TTC549 (cell line): ENCODE measurements around the gene VSIG10L2.
"Not testable (repeated sequence)": the region's sequence is repeated elsewhere in the genome, so short reads cannot be mapped to it uniquely, and the experiment has no call there.

Experiments
- FAIRE-seq: peaks from 2 replicates; lab custom pipeline; 2012; peaks lifted over from hg19 to GRCh38; lab: Jason Lieb, UNC

Gene VSIG10L2

DNA sequence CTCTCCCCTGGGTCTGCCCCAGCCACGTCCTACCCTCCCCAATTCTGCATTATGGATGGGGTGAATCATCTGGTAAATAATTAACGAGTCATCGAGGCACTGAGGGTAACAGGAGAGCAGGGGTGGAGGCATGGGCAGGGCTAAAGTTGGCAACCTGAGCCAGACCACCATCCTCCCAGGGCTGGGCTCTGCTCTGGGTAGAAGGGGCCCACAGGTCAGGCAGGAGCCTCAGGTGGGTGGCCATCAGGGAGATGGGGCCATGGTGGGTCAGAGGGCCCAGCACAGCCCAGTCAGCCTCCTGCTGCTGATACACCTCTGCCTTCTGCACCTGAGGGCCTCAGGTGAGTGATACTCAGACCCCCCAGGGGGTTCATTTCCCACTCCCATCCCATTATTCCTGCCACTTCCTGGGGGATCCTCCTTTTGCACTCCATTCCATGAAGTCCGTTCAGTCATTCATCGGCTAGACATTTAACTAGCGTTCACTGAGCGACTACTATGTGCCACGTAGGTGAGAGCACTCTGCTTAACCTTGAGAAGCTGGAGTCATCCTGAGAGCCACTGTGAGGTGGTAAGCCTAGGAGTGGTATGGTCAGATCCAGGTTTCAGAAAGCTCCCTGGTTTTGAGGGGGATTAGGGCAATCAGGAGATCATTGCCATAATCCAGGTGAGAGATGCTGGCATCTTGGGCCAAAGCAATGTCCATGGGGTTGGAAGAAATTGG is at the start of gene VSIG10L2:
VSIG10L2 (plus strand) TSS at position 248 of the 724 bp plus-strand sequence; CDS start at position 260, 12 bp downstream.
- FAIRE-seq = no peak

DNA sequence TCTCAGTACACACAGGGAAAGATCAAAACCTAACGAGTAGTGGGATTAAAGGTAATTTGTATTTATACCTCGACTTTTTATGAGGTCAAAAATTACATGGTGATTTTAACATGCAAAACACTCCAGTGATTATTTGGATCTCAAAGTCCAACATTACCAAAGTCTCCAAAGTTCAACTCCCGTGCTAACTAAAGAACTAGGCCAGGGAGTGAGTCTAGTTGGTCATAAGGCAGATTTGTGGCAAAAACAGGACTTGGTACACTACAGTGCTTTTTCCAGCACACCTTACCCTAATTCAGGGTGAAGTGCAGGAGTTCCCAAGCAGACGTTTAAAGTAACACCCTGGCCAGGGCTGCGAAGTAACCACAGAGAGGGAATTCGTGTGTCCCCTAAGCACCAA is 44.0 kb upstream of the VSIG10L2 start:
- FAIRE-seq = no peak

DNA sequence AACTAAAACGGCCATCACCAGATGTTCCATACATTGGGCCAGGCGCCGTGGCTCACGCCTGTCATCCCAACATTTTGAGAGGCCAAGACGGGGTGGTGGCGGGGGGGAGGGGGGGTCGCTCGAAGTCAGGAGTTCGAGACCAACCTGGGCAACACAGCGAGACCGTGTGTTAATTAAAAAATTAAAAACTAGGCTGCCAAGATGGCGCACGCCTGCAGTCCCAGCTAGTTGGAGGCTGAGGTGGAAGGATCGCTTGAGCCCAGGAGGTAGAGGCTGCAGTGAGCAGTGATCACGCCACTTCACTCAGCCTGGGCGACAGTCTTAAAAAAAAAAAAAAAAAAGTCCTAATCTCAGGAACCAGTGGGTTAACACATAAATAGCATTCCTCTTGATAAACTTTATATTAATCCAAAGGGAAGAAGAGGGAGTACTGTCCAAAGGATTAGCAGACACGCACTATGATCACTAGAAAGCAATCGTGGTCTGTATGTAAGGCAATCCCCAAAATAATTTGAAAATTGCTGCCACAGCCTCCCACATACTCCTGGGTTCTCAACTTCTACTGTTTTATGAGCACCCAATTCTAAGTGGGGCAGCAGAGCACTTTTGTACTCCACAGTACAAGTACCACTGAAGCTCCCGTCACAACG is 43.4 kb upstream of the VSIG10L2 start:
- FAIRE-seq = no peak

DNA sequence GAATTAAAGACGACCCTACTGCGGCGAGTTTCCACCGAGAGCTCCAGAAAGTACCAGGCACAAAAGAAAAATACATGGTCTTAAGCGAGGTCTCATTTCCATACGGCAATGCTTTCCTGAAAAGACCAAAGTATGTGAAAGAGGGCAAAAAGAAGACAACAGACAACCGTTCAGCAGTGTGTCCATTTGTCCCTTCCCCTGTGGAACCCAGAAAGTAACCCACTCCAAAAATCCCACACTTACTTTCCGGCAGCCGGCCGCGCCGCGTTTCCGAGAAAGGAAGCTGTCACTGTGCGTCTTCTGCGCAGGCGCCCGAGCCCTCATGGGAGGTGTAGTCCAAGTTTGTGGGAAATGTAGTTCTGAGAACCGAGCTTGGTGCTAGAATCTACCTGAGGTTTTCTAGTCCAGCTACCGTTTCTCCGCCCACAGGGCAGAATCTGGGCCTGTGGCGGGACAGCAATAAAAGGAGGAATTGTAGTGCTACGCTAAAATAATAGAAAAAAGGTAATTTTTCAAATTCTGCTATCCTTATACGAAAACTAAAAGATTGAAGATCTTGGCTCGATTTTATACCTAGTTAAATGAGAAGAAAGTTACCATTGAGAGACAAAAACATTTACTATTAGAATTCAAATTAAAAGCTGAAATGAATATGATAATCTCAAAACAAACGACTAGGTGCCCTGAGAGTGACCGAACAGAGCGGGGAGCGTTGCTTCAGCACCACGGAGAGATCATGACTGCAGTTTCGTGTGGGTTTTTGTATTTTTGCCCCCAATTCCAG is 42.7 kb upstream of the VSIG10L2 start, which contains the start of gene PUS3:
PUS3 (minus strand) TSS at position 280 of the 784 bp plus-strand sequence. CDS start 6,922 bp downstream, outside the sequence.
- no peak for FAIRE-seq

DNA sequence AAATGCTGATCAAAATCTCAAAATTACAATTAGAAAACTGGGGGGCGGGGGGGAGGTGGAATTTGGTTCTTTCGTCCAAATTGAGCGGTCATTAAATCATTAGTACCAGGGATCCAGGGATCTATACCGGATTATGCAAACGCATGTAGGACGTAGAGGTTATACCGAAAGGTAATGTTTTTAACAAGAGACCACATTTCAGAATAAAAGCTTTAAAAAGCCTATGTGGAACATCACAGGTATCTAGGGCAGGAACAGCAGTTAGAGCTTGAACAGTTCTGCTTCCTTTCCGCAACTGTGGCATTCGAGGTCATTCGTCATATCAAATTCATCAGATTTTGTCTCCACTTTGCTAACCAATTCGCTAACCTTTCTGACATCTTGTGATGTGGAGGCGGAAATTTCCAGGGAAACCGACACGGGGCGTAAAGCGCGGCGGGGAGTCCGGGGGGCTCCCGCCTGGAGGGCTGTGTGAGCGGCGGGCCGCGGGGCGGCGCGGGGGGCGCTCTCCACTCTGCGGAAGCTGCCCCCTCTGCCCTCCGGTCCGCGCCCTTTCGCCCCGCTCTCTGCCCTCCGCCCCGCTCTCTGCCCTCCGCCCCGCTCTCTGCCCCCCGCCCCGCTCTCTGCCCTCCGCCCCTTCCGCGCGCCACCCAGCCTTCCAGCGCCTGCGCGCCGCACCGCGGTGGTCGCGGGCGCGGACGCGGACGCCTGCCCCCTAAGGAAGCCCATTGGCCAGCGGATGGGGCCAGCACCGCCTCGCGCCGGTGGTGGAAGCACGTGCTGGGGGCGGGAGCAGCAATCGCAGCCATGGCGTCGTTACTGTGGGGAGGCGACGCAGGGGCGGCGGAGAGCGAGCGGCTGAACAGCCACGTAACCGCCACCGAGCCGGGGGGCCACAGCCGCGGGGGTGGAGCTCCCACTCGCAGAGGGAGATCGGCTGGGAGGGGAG is 41.9 kb upstream of the VSIG10L2 start, which contains the start of gene DDX25:
DDX25 (plus strand) TSS at position 798 of the 949 bp plus-strand sequence; CDS start at position 808, 10 bp downstream.
- FAIRE-seq = no peak

DNA sequence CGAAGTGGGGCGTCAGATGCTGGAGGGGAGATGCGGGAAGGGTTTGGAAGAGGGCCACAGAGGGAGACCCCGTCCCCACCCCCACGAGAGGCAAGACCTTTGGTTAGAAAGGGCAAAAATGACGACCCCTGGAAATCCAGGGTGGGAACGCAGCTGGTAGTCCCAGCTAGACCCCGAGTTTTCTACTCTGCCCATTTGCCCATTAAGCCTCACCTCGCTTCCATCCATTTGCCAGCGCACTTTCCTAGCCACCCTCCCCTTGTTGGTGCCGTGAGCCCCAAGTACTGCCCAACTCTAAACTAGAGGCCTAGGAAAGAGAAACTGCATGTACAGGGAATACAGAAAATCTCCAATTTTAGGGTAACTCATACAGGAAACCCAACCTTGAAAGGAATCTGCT is 41.2 kb upstream of the VSIG10L2 start:
- FAIRE-seq = no peak

DNA sequence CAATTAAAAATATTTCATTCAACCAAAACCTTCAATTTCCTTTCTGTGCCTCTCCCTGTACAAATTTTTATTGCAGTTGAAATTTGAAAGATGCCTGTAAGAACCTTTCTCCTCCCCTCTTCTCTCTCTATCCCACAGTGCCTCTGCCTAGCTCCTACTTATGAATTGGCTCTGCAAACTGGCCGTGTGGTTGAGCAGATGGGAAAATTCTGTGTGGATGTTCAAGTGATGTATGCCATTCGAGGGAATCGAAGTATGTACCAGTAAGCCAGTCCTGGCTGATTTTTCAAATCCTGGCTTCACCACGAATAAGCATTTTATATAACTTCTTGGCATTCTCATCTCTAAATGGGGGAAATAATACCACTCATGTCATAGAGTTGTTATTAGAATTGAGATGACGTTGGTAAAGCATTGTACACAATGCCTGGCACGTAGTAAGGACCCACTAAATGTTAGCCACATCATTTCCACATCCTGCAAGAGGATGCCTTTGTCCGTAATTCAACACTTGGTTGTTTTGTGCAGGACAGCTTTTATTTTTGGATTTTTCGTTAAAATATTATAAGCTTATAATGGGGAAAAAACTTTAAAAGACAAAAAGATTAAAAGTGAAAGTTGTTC is 35.5 kb upstream of the VSIG10L2 start:
- no peak for FAIRE-seq

DNA sequence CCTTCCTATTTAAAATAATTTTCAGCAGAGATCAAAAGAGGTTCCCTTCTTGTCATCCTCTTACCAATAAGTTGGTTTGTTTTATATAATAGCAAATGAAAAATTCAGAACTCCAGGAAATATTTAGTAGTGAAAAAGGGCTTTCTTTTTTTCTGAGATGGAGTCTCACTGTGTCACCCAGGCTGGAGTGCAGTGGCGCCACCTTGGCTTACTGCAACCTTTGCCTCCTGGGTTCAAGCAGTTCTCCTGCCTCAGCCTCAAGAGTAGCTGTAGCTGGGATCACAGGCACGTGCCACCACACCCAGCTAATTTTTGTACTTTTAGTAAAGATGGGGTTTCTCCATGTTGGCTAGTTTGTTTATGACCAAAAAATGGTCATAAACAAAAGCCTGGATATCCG is 31.2 kb upstream of the VSIG10L2 start:
- not testable (repeated sequence) for FAIRE-seq

DNA sequence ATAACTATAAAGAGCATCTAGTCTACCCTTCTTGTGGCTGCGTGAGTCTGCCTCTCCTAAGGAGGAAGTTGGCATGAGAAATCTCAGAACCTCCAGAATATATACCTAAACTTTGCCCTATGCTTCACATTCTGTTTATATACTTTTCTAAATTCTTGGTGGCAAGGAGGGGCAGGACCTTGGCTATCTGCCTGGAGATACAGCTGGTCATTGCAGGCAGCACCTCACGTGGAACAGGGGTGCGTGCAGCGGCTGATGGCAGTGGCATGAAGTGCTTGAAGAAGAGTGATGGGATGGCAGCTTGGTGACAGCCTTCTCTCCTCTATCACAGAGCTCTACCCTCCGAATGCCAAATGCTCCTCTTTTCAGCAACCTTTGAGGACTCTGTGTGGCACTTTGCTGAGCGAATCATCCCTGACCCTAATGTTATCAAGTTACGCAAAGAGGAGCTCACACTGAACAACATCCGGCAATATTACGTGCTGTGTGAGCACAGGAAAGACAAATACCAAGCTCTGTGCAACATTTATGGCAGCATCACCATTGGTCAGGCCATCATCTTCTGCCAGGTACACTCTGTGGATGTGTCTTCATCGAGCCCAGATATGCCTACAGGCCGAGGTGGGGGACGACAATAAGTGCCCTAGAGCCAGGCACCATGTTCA is 29.0 kb upstream of the VSIG10L2 start:
- FAIRE-seq = no peak

DNA sequence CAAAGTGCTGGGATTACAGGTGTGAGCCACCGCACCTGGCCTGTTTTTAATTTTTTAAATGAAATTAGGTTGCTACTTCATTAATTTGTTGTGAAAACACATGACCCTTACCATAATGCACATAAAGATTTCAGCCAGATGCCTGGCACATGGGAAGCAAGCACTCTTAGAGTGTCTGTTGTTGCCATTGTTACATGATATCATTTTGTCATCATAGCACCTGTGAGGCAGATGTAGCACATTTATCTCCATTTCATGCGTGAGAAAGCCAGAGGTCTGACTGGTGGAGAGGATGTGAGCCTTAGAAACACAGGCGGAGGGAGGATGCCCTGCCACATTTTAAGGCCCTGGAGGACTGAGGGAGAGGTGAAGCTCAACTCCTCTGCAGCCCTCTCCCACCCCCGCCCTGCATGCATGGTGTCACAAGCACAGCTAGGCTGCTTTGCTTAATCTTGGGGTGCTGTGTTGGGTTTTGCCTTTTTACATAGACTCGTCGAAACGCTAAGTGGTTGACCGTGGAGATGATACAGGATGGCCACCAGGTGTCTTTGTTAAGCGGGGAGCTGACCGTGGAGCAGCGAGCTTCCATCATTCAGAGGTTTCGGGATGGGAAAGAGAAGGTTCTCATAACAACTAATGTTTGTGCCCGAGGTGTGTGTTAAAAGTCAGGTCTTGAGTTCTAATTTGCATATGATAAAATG is 27.6 kb upstream of the VSIG10L2 start:
- no peak for FAIRE-seq

DNA sequence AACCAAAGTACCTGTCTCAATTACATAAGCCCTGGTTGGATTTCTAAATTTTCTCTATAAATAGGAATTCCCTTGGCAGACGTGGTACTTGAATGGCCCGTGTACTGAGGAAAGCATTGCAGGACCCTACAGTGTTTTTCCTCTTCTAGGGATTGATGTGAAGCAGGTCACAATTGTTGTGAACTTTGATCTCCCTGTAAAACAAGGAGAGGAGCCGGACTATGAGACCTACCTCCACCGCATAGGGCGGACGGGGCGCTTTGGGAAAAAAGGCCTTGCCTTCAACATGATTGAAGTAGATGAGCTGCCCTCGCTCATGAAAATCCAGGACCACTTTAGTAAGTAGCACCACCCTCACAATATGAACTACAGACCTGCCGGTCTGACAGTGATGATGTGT is 24.8 kb upstream of the VSIG10L2 start:
- FAIRE-seq = no peak

DNA sequence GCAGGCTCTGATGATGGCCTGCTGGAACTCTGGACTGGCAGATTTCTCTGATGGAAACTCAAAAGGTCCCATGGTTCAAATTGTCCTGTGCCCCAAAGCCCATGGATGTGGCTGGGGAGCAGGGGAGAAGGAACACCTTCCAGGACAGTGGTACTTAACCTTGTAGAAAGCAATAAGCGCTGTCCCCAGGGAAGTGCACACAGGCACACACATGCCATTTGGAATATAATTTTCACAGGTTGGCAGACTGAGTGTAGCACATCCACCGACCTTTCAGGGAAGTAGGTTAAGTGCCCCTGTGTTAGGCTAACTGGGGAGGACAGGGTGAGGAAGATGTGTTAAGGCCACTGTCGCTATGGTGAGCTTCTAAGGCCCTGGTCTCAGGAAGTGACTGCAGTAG is 23.7 kb upstream of the VSIG10L2 start:
- FAIRE-seq = no peak

DNA sequence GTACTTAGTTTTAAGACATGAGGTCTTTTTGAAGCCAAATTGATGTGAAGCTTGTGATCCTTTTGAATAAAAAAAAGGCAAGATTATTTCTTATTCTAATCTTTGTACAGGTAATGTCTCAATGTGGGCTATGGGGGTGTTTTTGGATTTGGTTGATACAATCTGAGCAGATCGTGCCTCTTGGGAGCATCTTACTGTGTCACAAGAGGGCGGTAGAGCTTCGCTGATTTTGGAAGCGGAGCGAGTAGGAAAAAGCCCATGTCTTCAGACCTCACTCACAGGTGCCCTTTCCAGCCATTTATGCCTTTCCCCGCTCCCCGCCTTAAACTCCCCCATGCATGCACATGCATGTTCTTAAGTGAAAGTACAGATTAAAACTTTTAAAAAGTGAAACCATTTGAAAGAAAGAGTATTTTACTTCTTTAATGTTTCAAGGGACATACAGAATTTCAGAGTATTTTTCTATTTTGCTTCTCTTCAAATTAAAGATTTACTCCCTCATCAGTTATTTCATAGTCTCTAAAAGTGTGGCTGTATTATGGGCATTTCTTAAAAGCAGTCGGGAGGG is 22.7 kb upstream of the VSIG10L2 start:
- peak; percentile 47 for FAIRE-seq

DNA sequence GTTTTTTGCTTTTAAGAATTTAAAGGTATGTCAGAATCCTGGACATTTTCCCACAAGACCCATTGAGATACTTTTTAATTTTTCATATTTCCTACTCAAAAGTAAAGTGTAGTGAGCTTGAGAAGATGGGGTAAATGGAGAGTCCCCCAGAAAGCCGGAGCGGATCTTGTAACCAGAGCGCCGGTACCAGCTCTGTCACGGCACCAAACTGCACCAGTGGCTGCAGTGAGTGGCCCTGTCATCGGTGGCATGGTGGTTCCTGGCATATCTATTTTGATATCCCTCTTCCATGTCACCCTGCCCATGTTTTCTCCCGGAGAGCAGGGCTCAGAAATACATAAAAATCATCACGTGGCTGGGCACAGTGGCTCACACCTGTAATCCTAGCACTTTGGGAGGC is 22.2 kb upstream of the VSIG10L2 start:
- FAIRE-seq = no peak

DNA sequence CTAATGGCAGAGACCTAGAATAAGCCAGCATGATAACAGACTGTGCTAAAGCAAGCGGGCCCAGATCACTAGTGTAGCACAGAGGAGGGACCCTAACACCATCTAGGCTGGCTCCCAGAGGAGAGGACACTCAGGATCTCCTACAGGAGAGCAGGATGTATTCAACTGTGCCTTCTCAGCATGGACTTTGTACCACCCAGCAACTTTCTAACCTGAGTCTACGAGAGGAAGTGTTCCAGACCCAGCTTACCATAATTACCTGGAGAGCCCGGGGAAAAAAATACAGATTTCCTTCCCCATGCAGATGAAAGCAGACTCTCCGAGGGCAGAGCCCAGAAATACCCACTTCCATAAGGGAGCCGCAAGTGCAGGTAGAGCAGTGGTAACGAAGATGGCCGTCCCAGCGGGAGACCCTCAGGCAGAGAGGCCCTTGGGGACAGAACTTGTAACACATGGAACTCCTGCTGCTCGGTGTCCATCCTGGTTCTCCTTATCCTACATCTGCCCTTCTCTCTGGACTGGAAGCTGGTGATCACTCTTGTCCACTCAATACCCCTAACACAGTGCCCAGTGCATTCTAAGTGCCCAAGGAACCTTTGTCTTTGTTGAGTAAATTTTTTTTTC is 21.3 kb upstream of the VSIG10L2 start:
- no peak for FAIRE-seq

DNA sequence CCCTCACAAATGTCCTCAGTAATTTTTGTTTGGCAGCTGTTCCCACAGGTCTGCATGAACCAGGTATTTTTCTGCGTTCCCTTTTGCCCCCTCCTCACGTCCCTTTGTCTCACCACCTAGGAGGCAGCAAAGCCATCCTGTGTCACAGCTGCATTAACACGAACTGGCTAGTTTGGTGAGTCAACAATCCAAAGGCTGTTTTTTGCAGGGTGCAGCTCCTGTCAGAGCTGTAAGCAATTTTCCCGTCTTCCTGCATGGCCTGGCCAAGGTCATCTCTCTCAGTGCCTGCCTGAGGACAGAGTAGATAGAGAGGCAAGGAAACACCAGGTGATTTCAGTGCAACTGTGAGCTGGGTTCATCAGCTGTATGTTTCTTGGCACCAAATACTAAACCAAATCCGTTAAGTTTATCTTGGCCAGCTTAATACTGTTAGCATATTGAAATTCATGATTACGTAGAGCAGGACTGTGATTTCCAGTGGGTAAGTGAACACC is 20.6 kb upstream of the VSIG10L2 start:
- no peak for FAIRE-seq

DNA sequence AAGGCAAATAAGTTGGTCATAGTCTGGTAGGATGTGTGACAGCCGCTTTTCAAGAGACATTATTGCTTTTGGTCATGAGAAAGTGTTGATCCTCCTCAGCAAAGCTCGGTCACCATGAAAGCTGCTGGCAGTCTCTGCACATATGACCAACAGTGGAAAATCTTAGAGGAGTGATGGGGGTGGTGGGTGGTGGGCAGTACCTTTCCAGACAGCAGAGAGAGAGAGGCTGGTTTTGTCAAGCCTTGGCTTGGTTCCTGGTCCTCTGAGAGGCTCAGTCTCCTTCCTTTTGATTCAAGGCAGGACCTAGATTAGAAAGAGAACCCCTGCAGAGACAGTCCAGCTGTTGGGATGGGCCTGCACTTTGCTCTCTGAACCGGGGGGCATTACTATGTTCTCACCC is 20.0 kb upstream of the VSIG10L2 start:
- no peak for FAIRE-seq

DNA sequence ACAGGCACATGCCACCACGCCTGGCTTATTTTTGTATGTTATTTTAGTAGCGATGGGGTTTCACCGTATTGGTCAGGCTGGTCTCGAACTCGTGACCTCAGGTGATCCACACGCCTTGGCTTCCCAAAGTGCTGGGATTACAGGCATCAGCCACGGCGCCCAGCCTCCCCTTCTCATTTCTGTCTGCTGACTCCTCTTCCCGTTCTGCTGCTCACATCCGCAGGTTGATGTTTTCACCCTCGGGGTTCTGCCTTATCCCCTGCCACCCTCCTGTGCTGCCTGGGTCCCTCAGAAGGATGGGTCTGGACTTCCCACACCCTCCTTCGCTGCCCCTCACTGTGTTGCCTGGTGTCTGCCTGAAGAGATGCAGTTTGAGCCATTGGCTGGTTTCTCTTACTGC is 19.2 kb upstream of the VSIG10L2 start:
- FAIRE-seq = no peak

DNA sequence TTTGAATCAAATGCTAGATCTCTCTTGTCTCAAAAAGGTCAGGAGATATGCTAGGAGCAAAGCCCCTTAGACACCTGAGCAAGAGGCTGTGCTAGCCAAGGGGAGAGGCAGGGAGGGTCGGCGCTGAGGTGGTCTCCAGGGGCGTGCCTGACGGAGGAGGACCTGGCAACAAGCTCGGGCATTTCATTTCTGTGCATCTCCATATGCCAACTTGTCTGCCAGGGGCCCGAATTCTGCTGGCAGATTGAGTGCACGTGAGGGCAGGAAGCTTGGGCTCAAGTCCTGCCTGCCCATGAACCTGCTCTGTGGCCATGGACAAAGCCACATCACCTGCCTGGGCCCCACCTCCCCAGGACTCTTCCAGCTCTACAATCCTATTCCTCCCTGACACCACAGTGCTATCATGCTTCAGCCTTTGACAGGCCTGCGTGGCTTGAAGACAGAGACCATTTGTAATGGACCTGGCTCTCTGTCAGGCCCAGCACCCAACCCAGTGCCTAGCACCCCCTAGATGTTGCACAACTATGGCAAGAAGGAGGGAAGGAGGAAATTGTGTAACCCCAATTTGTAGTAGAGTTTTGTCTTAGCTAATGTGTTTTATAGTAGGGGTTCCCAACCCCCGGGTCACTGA is 16.3 kb upstream of the VSIG10L2 start:
- no peak for FAIRE-seq
